CD4-positive, alpha-beta T cell treated with Interleukin-15 for 4 hours (primary cell): ENCODE measurements around the gene NOL7.
A peak's percentile ranks its signal among the peaks of the same experiment; 100 is the strongest.

Experiments used
- DNase-seq: peaks from one replicate; pipeline ENCODE4 v3.0.0-alpha.2; 2020; ENCODE audit warnings: low spot score

The NOL7 gene

DNA sequence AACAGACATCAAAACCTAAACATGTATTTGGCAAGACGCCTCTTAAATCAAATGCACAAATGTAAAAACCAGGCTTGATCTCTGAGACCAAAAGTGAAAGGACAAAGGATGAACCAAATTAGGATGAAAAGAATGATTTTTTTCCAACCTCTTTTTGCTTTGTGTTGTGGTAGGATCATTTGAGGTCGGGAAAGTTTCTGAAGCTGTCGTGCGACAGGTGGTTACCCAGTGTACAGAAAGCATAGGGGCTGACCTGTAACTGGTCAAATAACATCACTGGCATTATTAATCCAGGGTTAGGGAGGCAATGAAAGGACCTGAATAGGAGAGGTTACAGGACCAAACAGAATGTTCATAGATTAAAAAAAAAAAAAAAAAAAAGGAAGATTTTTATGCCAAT is 18.1 kb upstream of the NOL7 start:
- no peak for DNase-seq

GRCh38 chr6:13600036-13600435 is 15.1 kb upstream of the NOL7 start:
- no peak for DNase-seq

DNA sequence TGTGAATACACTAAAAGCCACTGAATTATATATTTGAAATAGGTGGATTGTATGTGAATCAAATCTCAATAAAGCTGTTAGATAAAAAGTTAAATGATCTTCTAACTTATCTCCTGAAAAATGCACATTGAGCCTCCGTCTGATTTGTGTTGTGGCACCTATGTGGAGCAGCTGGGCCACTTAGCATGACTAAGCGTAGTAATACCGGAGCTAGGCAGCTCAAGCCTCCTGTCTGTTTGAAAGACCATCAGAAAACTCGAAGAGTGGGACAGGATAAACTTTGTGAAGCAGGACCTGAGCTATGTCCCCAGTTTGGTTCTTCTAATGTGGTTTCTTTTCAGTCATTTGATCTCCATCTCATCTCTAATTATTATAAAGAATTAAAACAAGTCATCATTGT is 11.0 kb upstream of the NOL7 start:
- no peak for DNase-seq

GRCh38 chr6:13604546-13605416 is 10.4 kb upstream of the NOL7 start:
- DNase-seq = no peak

DNA sequence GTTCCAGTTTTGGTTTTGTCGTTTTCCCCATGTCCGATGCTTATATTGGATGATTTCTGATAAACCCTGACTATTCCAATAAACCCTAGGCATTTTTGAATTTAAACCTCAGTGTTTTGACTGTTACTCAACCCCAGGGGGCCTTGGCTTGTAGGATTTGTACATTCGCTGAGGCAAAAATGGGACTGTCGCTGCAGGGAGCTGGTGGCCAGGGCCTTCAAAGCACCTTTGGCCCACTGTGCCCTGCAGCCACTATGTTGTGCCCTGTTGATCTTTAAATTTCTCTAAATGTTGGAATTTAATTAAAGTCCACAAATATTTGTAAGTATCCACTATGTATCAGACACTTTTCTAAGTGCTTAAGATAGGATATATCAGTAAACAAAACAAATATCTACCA is 9.5 kb upstream of the NOL7 start:
- DNase-seq = no peak

DNA sequence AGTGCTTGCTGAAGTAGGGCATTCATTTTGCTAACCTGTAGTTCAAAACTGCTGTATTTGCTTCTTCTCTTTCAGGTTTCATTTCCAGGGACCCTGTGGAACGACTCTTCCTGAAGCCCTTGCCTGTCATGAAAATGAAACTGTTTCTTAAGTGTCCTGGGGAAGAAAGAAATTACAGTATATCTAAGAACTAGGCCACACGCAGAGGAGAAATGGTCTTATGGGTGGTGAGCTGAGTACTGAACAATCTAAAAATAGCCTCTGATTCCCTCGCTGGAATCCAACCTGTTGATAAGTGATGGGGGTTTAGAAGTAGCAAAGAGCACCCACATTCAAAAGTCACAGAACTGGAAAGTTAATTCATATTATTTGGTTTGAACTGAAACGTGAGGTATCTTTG is 3.4 kb upstream of the NOL7 start:
- no peak for DNase-seq

DNA sequence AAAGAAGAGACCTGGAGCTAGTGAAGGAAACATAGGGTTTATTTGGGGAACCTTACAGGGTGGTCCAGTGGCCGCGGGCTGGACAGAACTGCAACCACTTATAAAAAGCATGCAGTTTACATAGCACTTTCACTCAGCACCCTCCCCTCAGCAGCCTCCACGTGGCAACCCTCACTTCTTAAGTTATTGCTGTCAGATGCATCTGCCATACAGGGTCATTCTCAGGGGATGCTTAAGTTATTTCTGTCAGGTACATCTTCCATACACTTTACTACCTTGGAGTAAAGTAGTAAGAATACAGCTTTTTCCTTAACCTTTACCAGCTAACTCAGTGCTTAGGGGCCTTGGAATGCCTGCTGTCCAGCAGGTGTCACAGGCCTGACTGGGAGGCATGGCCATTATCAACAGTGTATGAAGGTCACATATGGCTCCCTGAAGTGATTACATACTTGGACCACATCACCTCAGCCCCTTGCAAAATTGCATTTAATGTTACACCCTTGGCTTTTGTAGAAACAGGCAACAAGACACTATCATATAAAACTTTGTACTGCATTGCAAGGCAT is 2.0 kb upstream of the NOL7 start:
- DNase-seq = no peak

DNA sequence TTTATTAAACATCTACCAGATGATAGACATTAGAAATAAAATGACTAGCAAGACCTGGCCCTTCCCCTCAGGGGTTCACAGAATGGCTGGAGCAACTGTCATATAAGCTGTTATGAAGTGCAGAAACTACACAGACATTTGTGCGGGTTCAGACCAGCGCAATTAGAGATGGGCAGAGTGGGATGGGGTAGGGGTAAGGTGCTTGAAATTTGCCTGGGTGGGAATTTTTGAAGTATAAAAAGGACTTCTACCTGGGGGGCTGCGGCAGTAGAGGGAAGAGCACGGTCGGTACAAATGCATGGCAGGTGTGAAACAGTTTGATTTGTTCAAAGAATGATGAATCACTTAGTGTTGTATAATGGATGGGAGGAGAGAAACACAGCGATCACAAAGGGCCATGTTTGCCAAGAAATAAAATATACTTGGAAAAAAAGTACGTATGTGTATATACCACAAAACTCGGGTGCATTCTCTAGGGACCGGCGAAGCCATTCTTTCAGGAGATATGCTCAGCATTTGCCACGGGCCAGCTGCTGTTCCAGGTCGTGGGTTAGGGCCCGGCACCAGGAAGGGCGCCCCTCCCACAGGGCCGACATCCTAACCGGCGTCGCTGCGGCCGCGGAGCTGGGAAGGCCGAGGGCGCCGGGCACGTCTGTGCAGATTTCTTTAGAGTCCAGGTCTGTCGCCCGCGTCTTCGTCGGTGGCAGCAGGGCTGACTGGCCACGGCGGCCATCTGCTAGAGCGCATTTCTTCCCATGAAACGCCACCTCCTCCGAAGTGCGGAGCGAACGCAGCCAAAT is 809 bp upstream of the NOL7 start:
- peak; percentile 1 for DNase-seq

DNA sequence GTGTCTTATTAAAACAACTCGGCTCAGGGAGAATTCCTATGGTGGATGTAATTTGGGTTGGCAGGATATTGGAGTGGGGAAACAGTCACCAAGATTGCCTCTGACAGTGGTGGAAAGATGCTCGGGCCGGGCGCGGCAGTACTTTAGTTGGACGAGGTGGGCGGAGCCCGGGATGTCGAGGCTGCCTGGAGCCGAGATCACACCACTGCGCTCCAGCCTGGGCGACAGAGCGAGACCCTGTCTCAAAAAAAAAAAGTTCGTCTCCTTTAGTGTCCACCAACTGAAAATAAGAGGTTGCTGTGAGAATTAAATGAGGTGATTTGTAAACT is 621 bp downstream of the NOL7 start:
- DNase-seq = peak; percentile 34

DNA sequence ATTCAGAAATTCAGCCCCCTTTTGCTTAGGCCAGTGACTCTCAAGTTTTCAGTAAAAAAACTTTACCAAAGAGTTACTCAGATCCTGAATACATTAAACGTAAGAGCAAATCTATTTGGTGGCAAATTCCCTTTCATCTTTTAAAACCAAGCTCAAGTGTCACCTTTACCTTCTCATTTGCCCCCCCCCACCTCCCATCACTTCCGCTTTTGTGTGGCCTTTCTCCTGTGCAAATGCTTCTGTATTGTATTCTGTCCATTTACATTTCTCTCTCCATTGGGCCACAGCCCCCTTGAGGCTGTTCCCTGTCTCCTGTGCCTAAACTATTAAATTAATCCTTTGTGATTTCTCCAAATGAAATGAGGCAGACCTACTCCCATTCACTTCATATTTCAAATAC is 1.9 kb downstream of the NOL7 start:
- no peak for DNase-seq

- peak; percentile 32 for DNase-seq
Measured at GRCh38 chr6:13624871-13625288, 9.7 kb downstream of the NOL7 start.

DNA sequence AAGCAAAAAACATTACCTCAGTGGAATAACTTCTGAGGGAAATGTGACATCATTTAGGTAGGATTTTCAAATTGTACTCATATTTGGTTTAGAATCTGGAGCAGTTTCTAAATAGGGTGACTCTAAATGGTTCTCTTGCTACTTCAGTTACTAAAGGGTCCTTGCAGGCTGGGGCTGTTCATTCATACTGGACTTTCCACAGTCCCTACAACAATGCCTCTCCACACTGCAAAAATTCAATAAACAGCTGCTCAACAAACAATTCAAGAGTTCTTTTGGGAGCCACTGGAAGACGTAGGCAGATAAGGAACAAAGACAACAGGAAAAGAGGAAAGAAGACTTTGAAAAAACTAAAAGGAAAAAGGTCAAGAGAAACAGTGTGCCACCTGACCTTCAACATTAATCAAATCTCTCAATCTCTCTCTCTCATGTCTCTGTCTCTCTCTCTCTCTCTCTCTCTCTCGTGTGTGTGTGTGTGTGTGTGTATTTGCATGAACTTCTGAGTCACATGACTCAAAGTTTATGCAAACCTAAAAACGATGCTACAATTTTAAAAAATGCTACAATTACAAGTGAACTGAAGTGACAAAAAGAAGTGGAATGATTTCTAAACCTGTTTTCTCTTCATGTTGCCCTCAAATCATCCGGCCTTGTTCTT is 14.5 kb downstream of the NOL7 start:
- DNase-seq = no peak

- DNase-seq = no peak
Measured at GRCh38 chr6:13630499-13630898, 15.4 kb downstream of the NOL7 start.

GRCh38 chr6:13633343-13633742 is 18.2 kb downstream of the NOL7 start:
- DNase-seq = no peak

DNA sequence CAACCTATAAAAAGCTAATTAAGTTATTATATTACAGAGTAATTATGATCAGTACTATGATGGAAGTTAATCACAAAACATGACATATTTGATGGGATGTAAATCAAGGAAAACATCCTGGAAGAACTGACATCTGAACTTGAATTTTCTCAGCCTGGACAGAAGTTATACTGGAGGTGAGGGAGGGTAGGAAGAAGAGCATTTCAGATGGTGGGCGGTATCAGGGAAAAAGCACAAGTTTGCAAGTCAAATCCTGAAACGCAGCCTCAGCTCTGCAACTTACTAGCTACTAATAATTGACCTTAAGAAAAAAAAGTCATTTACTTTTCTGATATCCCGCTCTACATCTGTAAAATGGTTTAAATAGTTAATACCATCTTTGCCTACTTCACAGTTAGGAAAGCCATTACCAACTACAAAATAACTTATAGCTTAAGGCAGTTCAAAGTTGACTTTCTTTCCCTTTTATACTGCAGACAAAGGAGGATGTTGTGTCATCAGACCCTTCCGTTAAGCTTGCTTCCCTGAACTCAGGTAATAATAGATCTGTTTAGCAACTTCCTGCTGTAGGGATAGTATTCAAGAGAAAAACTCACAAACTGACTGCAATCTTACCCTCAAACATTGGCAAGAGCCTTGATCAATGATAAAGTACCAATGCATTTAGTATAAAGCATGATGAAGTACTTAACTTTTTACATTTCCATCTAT is 21.0 kb downstream of the NOL7 start:
- peak; percentile 31 for DNase-seq

DNA sequence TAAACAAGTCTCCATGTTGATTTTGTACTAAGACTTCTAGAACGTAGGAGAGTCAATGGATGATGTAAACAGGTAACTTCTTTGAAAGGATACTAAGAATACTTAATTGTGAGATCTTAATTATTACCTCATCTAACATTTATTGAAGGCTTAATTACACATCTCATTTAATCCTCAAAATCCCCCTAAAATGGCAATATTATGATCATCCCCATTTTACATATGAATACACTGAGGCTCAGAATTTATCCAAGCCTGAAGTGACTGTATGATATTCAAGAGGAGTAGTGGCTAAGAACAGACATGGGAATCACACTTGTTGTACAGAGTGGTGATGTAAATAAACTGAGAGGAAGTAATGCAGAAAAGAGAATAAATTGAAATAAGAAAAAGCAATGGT is 22.9 kb downstream of the NOL7 start:
- no peak for DNase-seq

- DNase-seq = no peak
Measured at GRCh38 chr6:13638626-13639025, 23.5 kb downstream of the NOL7 start.

DNA sequence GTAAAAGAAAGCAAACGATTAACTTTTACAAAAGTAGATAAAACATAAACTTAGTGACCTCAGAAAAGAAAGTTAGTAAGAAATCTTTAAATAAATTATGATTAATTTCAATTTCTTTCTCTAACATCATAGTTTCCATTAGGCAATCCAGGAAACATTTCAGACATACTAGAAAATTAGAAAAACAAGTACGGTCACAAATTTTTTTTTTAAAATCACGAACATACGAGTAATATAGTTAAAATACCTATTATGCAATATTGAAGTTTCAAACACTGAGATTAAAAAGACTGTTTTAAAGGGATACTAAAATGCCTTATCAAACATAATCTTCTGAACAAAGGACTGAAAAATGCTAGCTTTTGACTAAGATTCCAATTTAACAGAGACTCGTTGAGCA is 26.2 kb downstream of the NOL7 start:
- DNase-seq = no peak

GRCh38 chr6:13643125-13643524 is 28.0 kb downstream of the NOL7 start:
- DNase-seq = no peak

GRCh38 chr6:13648850-13649249 is 33.7 kb downstream of the NOL7 start:
- DNase-seq = no peak

- no peak for DNase-seq
Measured at GRCh38 chr6:13649393-13649792, 34.3 kb downstream of the NOL7 start.

- no peak for DNase-seq
Measured at GRCh38 chr6:13653296-13653695, 38.2 kb downstream of the NOL7 start.
